NCI-H1694 treated with DMSO at 0.1 percent for 48 hours (cell line): ENCODE measurements around the gene ATP13A4.
A peak's percentile ranks its signal among the peaks of the same experiment; 100 is the strongest.

Source experiments
- DNase-seq: peaks from one replicate; lab custom pipeline; 2025; lab: John Stamatoyannopoulos, UW

Gene ATP13A4

GRCh38 chr3:193499136-193499770 is 55.4 kb downstream of the ATP13A4 start:
- DNase-seq: no peak

GRCh38 chr3:193498215-193498614 is 56.5 kb downstream of the ATP13A4 start:
- no peak for DNase-seq

- DNase-seq: no peak
Observed at GRCh38 chr3:193496658-193497057, 58.0 kb downstream of the ATP13A4 start.

DNA sequence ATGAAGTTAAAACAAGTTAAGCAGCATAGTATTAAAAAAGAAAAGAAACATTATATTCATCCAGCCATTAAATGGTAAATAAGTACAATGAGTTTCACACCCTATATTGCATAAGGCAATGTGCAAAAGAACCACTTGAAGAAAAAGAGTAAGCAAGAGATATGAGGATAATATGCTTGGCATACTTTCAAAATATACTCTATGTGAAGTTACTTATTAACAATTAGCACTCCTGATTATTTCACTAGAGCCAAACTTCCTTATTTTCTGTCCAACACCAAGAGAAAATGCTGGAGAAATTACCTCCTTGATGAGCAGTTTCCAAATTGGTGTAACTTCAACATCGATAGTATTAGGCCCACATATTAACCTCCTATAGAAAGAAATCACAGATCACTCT is 63.7 kb downstream of the ATP13A4 start:
- no peak for DNase-seq

GRCh38 chr3:193490580-193490979 is 64.1 kb downstream of the ATP13A4 start:
- DNase-seq: no peak

DNA sequence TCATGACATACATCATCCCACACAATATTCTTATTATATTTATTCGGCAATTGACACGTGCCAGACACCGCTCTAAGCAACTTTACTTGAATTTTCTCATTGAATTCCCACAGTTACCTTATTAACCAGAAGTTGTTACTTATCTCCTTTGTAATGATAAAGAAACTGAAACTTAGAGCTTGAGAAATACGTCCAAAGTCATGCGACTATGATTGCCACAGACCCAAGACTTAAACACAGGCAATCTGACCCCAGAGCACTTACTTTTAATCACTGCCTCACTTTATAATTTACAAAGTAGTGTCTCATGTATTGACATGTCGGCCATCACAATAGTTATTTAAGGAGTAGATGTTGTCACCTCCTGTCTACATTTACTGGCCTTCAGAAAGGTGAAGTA is 64.7 kb downstream of the ATP13A4 start:
- no peak for DNase-seq

DNA sequence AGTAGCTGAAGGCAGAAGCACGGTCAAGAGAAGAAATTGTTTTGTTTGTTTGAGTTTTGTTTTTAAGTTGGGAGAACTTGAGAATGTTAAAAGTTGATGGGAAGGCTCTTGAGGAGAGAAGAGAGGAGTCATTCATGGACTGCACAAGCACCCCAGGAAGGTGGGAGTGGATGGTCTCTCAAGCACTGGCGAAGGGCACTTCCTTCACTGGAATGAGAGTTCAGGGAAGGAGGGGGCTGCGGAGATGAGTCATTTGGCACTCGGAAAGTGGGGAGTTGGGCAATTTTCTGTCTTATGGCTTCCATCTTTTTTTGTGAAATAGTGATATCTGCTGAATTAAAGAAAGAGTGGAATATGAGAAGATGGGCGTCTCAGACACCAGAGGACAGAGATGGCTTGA is 66.0 kb downstream of the ATP13A4 start:
- no peak for DNase-seq

DNA sequence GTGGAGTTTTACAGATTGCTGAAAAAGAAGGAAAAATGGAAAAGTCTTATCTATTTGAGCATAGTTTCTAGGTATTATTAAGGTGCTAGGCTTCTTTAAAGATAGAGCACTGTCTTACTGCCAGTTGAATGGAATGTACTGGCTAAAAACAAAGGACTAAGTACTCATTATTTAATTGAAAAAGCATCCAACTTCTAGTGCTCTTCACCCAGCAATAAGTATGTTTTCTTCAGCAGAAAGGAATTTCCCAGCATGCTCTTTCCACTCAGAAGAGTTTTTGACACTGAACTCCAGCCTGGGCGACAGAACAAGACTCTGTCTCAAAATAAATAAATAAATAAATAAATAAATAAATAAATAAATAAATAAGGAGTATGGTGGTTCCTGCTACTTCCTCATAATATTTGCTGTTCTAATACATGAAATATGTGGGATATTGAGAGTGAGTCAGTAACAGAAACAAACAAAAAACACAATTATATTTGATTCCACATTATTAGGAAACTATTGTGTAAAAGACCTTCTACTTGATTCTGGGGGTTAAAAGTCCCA is 70.6 kb downstream of the ATP13A4 start:
- DNase-seq: no peak

- DNase-seq: no peak
Observed at GRCh38 chr3:193481436-193481835, 73.3 kb downstream of the ATP13A4 start.

- no peak for DNase-seq
Observed at GRCh38 chr3:193474446-193474845, 80.2 kb downstream of the ATP13A4 start.

DNA sequence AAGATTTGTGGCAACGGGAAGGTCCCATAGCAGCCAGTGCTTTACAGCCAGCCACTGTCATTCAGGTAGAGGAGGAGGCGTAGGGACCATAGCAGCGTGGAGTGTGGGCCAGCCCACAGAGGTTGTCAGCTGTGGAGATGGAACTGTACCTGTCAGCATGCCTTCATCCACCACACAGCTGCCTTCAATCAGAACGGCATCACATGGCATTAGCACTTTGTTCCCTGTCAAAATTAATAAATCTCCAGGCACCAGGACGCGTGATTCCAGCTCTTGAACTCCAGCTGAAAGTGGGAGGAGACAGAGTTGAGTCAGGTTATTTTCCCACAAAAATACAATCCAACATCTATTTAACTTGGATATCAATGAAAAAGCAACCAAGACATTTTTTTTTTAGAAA is 84.0 kb downstream of the ATP13A4 start:
- DNase-seq: no peak

DNA sequence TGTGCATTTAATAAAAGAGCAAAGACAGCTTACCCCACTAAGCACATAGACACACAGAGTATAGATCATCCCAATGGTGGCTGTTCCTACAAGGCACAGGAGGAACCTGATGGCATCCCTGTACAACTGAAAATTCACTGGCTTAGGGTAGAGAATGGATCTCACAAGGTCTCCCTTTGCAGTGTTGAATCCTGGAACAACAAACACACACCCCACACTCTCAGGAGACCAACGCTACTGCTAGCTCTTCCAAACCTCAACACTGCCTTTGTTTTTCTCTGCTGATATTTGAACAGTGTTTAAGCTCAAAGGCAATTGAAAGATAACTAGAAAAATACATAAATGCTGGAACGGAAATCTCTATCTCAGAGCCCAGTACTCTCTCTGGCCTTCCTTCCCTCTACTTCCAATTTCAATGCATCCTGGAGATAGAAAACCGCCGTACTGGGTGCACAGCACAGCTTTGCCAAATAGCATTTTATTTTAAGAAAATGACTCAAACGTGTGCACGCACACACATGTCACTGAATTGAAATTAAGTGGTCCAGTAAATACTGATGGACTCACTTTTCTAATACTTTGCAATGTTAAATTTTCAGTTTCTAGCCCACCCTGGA is 88.6 kb downstream of the ATP13A4 start:
- no peak for DNase-seq

DNA sequence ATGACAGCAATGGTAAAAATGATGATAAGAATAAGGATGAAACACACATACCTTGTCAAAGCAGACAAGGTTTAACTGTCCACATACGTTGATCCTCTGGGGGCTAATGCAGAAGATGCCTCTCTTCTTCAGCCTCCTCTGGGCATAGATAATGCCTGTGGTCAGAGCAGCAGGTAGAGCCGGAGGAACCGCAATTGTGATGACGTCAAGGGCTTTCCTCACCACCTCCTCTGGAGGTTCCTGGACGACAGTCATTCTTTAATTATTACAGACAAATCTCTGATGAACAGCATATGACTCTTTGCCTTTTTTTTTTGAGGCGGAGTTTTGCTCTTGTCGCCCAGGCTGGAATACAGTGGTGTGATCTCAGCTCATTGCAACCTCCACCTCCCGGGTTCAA is 89.8 kb downstream of the ATP13A4 start:
- DNase-seq: no peak

GRCh38 chr3:193457526-193457925 is 97.2 kb downstream of the ATP13A4 start:
- no peak for DNase-seq

DNA sequence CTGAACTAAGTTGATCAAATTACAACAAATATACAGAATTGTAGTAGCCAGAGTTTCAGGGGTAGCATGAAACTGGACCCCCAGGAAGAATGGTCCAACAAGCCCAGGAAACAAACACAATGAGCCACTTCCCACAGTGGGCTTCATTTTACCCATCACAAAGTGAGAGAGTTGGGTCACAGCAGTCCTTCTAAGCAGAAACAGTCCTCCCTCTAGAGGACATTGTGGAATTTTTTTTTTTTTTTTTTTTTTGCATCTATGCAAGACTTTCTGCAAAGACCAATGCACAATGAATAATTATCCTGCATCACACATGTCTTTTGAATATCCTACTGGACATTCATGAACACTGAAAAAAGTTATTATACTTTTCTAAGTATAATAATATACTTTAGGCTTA is 102.4 kb downstream of the ATP13A4 start:
- peak; percentile 18 for DNase-seq

DNA sequence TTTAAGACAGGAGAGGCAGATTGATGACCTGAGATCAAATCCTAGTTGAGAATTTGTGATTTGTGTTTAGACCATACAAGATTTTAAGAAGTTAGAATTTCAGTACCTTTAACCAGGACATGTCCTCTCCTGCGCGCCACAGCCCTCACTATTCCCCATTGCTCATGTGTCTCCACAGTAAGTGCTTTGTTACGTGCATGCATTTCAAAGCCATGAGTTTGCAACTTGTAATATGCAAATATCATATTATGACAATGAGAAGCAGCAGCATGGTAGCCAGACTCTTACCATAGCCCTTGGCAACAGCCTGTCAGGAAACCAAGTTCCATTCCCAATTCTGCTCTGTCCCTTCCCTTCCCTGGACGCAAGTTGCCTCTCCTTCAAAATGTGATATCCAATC is 102.8 kb downstream of the ATP13A4 start:
- DNase-seq: no peak

GRCh38 chr3:193446965-193447602 is 107.6 kb downstream of the ATP13A4 start:
- DNase-seq: no peak

GRCh38 chr3:193439423-193439822 is 115.3 kb downstream of the ATP13A4 start:
- no peak for DNase-seq

DNA sequence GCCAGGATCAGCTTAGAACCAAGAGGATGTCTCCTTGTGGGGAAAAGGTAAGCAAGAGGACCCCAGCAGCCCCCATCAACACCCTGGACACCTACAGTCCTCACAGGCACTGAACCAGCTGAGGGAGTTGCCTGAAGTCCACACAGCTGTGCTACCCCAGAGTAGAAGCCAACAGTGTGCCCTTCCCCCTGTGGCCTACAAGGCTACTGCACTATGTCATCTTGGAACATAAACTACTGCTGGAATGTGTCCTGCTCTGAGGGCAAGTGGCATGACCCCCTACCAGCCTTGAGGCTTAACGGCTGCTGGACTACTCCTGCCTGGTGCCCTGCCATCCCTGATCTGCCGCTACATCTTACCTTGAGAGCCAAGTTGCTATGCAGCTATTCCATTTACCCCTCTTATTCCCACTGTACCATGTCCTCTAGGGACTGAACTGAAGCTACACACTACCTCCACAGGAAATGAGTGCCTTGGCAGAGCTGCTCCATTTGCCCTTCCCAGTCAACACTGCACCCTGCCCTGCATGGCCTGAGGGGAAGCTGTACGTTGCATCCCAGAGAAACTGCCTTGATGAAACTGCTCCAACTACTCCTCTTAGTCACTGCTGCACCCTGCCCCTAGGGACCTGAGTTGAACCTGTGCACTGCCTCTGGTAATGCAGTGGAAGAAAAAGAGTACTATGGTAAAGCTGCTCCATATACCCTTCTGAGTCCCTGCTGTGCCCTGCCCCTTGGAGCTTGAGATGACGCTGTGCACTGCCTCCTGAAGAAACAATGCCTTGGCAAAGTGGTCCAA is 135.9 kb downstream of the ATP13A4 start:
- DNase-seq: no peak

- no peak for DNase-seq
Observed at GRCh38 chr3:193416629-193417028, 138.1 kb downstream of the ATP13A4 start.

GRCh38 chr3:193407688-193408087 is 147.0 kb downstream of the ATP13A4 start:
- DNase-seq: no peak

DNA sequence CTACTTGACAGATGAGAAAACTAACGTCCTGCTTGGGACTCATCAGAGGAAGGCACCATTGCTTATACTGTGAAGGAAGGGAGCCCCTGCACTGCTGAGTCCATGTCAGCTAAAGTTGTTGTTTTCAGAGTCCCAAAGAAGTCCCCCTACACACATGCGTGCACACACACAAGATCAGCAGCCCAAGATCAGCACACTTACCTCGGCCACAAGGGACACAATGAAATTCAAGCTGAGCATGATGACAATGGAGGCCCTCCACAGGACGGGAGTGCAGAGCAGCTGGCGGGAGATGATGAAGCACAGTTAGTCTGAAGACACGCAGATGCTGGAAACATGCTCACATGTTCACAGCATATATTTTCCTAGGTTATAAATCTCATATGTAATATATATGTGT is 147.6 kb downstream of the ATP13A4 start:
- DNase-seq: no peak

GRCh38 chr3:193403307-193403706 is 151.4 kb downstream of the ATP13A4 start:
- DNase-seq: no peak
